ENCODE measurements around the gene TROAP.

TROAP gene

DNA sequence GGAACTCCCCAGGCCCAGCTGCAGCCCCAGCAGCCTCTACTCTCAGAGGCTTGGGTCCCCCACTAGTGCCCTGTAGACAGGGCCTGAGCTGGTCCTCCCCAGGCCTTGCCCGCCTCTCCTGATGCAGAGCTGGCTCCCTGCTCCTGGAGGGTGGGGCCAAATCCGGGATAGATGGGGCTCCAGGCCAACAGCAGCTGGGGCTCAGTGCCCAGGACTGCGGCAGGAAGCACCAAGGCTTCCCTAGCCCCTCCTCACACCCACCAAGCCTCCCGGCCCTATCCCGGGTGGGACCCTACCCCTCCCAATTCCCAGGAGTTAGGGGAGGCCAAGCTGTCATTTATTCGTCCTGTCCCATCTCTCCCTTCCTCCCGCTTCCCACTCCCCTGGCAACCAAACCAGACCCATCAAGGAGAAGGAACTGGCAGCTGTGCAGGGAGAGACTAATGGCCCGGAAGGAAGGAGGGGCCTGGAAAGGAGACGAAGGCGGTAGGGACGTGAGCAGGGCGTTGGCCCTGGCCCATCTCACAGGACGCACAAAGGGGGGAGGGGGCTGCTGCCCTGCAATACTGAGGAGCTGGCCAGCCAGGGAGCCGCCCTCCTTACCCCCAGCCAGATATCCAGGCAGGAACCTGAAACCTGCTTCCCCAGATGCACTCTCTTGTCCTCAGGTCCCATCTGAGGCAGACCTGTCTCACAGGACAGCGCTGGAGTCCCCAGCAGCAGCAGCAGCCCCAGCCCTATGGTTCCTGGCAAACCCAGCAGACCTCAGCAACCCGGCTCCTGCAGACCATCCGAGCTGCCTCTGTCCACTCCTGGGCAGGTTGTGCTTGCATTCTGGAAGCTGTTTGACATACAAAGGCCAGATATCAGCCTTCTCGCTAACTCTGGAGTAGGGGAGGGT lies 29.7 kb upstream of the TROAP start:
- WGBS, 2 donors (ENCODE audit: extremely low coverage in 2 of 2, insufficient read length in 2 of 2, insufficient replicate concordance in 1 of 2), result no CpG with 5 or more reads among the region's 18 CpGs
- no peak overlapping the region for H4K8ac ChIP-seq (ENCODE audit: low read depth, low read length)
- H3K14ac ChIP-seq (ENCODE audit: low read length), result no peak overlapping the region
- H4K91ac ChIP-seq (ENCODE audit: low read depth, low read length, poor library complexity), result no peak overlapping the region
- H3K27ac ChIP-seq (replicated peaks; ENCODE audit: low read length), result no peak overlapping the region
- H2BK12ac ChIP-seq (ENCODE audit: low read length), result no peak overlapping the region
- H3K4me2 ChIP-seq (ENCODE audit: insufficient read depth, low read length, poor library complexity, severe bottlenecking), result peak overlapping the region; percentile 21
- H3K23ac ChIP-seq (ENCODE audit: low read depth, low read length, poor library complexity), result no peak overlapping the region
- no peak overlapping the region for H2BK5ac ChIP-seq (ENCODE audit: low read length)
- H2AFZ ChIP-seq (ENCODE audit: low read length), result peak overlapping the region; percentile 75
- H3K18ac ChIP-seq (ENCODE audit: low read length), result peak overlapping the region; percentile 16
- H2AK5ac ChIP-seq (ENCODE audit: low read depth, low read length), result peak overlapping the region; percentile 56
- no peak overlapping the region for H3K4me3 ChIP-seq (ENCODE audit: low read length in 2 of 2)
- H3K9me3 ChIP-seq (replicated peaks in 1 of 2; ENCODE audit: control insufficient read depth in 2 of 2, insufficient read depth in 1 of 2, low read depth in 1 of 2, low read length in 2 of 2), result no peaks in the 10 kb centered on the region
- H2BK15ac ChIP-seq (ENCODE audit: low read length), result peak overlapping the region; percentile 62
- H3K27me3 ChIP-seq (ENCODE audit: control insufficient read depth in 3 of 3, insufficient read depth in 3 of 3, low read depth in 1 of 3, low read length in 3 of 3), result peaks cover 37 to 71% (median 62%) of the 10 kb centered on the region in 3 experiments
- peaks cover 17 to 20% of the 10 kb centered on the region in 2 donors for H3K4me1 ChIP-seq (ENCODE audit: control insufficient read depth in 2 of 2, insufficient read depth in 1 of 2, low read depth in 1 of 2, low read length in 2 of 2)
- H2BK120ac ChIP-seq (ENCODE audit: low read depth, low read length), result no peak overlapping the region
- H3K9ac ChIP-seq (ENCODE audit: low read depth, low read length, poor library complexity), result no peak overlapping the region
- no peaks in the 10 kb centered on the region for H3K79me1 ChIP-seq (ENCODE audit: low read depth, low read length)
- no peaks in the 10 kb centered on the region for H3K36me3 ChIP-seq (replicated peaks in 1 of 2; ENCODE audit: control insufficient read depth in 2 of 2, insufficient read depth in 2 of 2, low read length in 2 of 2)
- no peak overlapping the region for H3K4ac ChIP-seq (ENCODE audit: low read length)
- no peak for DNase-seq (ENCODE audit: low spot score)

DNA sequence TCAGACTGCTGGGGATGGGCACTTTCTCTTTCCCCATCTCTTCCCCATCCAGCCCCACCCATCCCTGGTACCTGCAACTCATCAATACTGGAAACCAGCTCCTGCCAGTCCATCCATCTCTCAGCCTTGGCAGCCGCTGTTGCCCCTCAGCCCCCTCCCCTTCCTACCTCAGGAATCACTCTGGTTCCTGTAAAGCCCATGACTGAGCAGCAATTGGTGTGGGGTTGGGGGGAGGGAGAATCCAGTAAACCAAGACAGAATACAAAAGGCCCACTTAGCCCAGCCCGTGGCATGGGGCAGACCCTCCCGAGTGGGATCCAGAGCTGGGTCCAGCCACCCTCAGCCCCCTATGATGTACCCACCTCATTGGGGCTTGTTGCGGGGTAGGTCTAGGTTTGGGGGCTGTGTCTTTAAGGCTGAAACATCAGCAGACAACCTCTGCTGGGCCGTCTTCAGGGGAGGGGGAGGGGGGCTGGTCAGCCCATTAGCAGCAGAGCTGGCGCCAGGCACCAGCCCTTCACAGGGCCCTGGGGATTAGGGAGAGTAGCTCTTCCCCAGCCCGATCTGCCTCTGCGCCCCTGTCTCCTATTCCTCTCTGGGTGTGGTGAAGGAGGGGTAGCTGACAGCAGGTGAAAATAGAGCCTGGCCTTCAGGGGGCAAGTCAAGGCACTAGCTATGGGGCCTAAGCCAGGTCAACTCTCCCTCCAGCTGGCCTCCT lies 28.8 kb upstream of the TROAP start:
- H3K4me1 ChIP-seq (ENCODE audit: control insufficient read depth in 2 of 2, insufficient read depth in 1 of 2, low read depth in 1 of 2, low read length in 2 of 2), result peaks cover 16 to 20% of the 10 kb centered on the region in 2 donors
- H2BK120ac ChIP-seq (ENCODE audit: low read depth, low read length), result no peak overlapping the region
- WGBS, 2 donors (ENCODE audit: extremely low coverage in 2 of 2, insufficient read length in 2 of 2, insufficient replicate concordance in 1 of 2), result no CpG with 5 or more reads among the region's 8 CpGs
- H3K14ac ChIP-seq (ENCODE audit: low read length), result no peak overlapping the region
- H2BK15ac ChIP-seq (ENCODE audit: low read length), result peak overlapping the region; percentile 62
- H4K91ac ChIP-seq (ENCODE audit: low read depth, low read length, poor library complexity), result no peak overlapping the region
- H3K4ac ChIP-seq (ENCODE audit: low read length), result no peak overlapping the region
- peak overlapping the region; percentile 91 for H2AK5ac ChIP-seq (ENCODE audit: low read depth, low read length)
- H3K79me1 ChIP-seq (ENCODE audit: low read depth, low read length), result no peaks in the 10 kb centered on the region
- H4K8ac ChIP-seq (ENCODE audit: low read depth, low read length), result no peak overlapping the region
- H3K4me2 ChIP-seq (ENCODE audit: insufficient read depth, low read length, poor library complexity, severe bottlenecking), result no peak overlapping the region
- H3K23ac ChIP-seq (ENCODE audit: low read depth, low read length, poor library complexity), result peak overlapping the region; percentile 75
- H2AFZ ChIP-seq (ENCODE audit: low read length), result peak overlapping the region; percentile 75
- H3K27me3 ChIP-seq (ENCODE audit: control insufficient read depth in 3 of 3, insufficient read depth in 3 of 3, low read depth in 1 of 3, low read length in 3 of 3), result peaks cover 40 to 74% (median 68%) of the 10 kb centered on the region in 3 experiments
- H3K9ac ChIP-seq (ENCODE audit: low read depth, low read length, poor library complexity), result no peak overlapping the region
- no peak for DNase-seq (ENCODE audit: low spot score)
- H3K18ac ChIP-seq (ENCODE audit: low read length), result peak overlapping the region; percentile 52
- H2BK5ac ChIP-seq (ENCODE audit: low read length), result no peak overlapping the region
- peak overlapping the region; percentile 60 for H2BK12ac ChIP-seq (ENCODE audit: low read length)
- no peaks in the 10 kb centered on the region for H3K36me3 ChIP-seq (replicated peaks in 1 of 2; ENCODE audit: control insufficient read depth in 2 of 2, insufficient read depth in 2 of 2, low read length in 2 of 2)
- no peak overlapping the region for H3K27ac ChIP-seq (replicated peaks; ENCODE audit: low read length)
- H3K4me3 ChIP-seq (ENCODE audit: low read length in 2 of 2), result no peak overlapping the region
- no peaks in the 10 kb centered on the region for H3K9me3 ChIP-seq (replicated peaks in 1 of 2; ENCODE audit: control insufficient read depth in 2 of 2, insufficient read depth in 1 of 2, low read depth in 1 of 2, low read length in 2 of 2)

GRCh38 chr12:49294804-49295081 lies 28.3 kb upstream of the TROAP start:
- H3K9me3 ChIP-seq (replicated peaks in 1 of 2; ENCODE audit: control insufficient read depth in 2 of 2, insufficient read depth in 1 of 2, low read depth in 1 of 2, low read length in 2 of 2), result no peaks in the 10 kb centered on the region
- peak overlapping the region; percentile 75 for H3K23ac ChIP-seq (ENCODE audit: low read depth, low read length, poor library complexity)
- H2AFZ ChIP-seq (ENCODE audit: low read length), result peak overlapping the region; percentile 71
- H3K14ac ChIP-seq (ENCODE audit: low read length), result no peak overlapping the region
- peak overlapping the region; percentile 60 for H2BK12ac ChIP-seq (ENCODE audit: low read length)
- H3K27ac ChIP-seq (replicated peaks; ENCODE audit: low read length), result no peak overlapping the region
- H2AK5ac ChIP-seq (ENCODE audit: low read depth, low read length), result peak overlapping the region; percentile 91
- H3K4ac ChIP-seq (ENCODE audit: low read length), result no peak overlapping the region
- H2BK120ac ChIP-seq (ENCODE audit: low read depth, low read length), result no peak overlapping the region
- peaks cover 16 to 20% of the 10 kb centered on the region in 2 donors for H3K4me1 ChIP-seq (ENCODE audit: control insufficient read depth in 2 of 2, insufficient read depth in 1 of 2, low read depth in 1 of 2, low read length in 2 of 2)
- no peaks in the 10 kb centered on the region for H3K79me1 ChIP-seq (ENCODE audit: low read depth, low read length)
- peak overlapping the region; percentile 18 for H3K4me2 ChIP-seq (ENCODE audit: insufficient read depth, low read length, poor library complexity, severe bottlenecking)
- DNase-seq (ENCODE audit: low spot score), result no peak
- no CpG with 5 or more reads among the region's 5 CpGs for WGBS, 2 donors (ENCODE audit: extremely low coverage in 2 of 2, insufficient read length in 2 of 2, insufficient replicate concordance in 1 of 2)
- peak overlapping the region; percentile 96 for H3K18ac ChIP-seq (ENCODE audit: low read length)
- no peaks in the 10 kb centered on the region for H3K36me3 ChIP-seq (replicated peaks in 1 of 2; ENCODE audit: control insufficient read depth in 2 of 2, insufficient read depth in 2 of 2, low read length in 2 of 2)
- peak overlapping the region; percentile 18 for H2BK15ac ChIP-seq (ENCODE audit: low read length)
- peaks cover 40 to 74% (median 68%) of the 10 kb centered on the region in 3 experiments for H3K27me3 ChIP-seq (ENCODE audit: control insufficient read depth in 3 of 3, insufficient read depth in 3 of 3, low read depth in 1 of 3, low read length in 3 of 3)
- H4K8ac ChIP-seq (ENCODE audit: low read depth, low read length), result no peak overlapping the region
- no peak overlapping the region for H4K91ac ChIP-seq (ENCODE audit: low read depth, low read length, poor library complexity)
- H3K9ac ChIP-seq (ENCODE audit: low read depth, low read length, poor library complexity), result no peak overlapping the region
- no peak overlapping the region for H2BK5ac ChIP-seq (ENCODE audit: low read length)
- no peak overlapping the region for H3K4me3 ChIP-seq (ENCODE audit: low read length in 2 of 2)

All from neuronal stem cell (in vitro differentiated cells).